GM23248 (cell line): ENCODE results near the gene CNTNAP1.
"Not testable (repeated sequence)": the region's sequence is repeated elsewhere in the genome, so short reads cannot be mapped to it uniquely, and the experiment has no call there.

Experiments
- EZH2 ChIP-seq: fragments of 200-600 bp; sonication (generic); IDR thresholded peaks from 2 replicates; pipeline ENCODE4 v1.6.1; 2018; ENCODE audit warnings: antibody characterized with exemption, mild to moderate bottlenecking; ENCODE audit not compliant: insufficient read depth, poor library complexity, severe bottlenecking
- EZH2phosphoT487 ChIP-seq: fragments of 200-600 bp; sonication (generic); IDR thresholded peaks from 2 replicates; pipeline ENCODE4 v1.6.1; 2018; ENCODE audit warnings: antibody characterized with exemption, moderate library complexity, mild to moderate bottlenecking, low read depth; ENCODE audit not compliant: insufficient read depth

- not testable (repeated sequence) for TF ChIP-seq EZH2, EZH2phosphoT487
Observed at GRCh38 chr17:42742916-42743315, 60.6 kb downstream of the CNTNAP1 start.
